ENCODE data around the gene EML6.
"Not testable (repeated sequence)": the region's sequence is repeated elsewhere in the genome, so short reads cannot be mapped to it uniquely, and the experiment has no call there.

EML6 gene

GRCh38 chr2:54969940-54970338 lies 246.5 kb downstream of the EML6 start:
- no peak for DNase-seq

GRCh38 chr2:54975175-54975574 lies 251.7 kb downstream of the EML6 start:
- no peak for DNase-seq

GRCh38 chr2:54975598-54976492 lies 252.4 kb downstream of the EML6 start:
- no peak for DNase-seq

GRCh38 chr2:54977149-54977548 lies 253.7 kb downstream of the EML6 start:
- DNase-seq = no peak

GRCh38 chr2:54979321-54980044 lies 256.0 kb downstream of the EML6 start:
- no peak for DNase-seq

- DNase-seq = no peak
These were observed 257.9 kb downstream of the EML6 start for GRCh38 chr2:54981385-54981784.

GRCh38 chr2:54983345-54984220 lies 260.1 kb downstream of the EML6 start:
- no peak for DNase-seq

GRCh38 chr2:54984476-54984875 lies 261.0 kb downstream of the EML6 start:
- no peak for DNase-seq

- no peak for DNase-seq
These were observed 262.8 kb downstream of the EML6 start for GRCh38 chr2:54986264-54986663.

- DNase-seq = no peak
These were observed 265.1 kb downstream of the EML6 start for GRCh38 chr2:54988612-54989011.

GRCh38 chr2:54990694-54991093 lies 267.2 kb downstream of the EML6 start:
- DNase-seq = not testable (repeated sequence)

GRCh38 chr2:54995553-54995952 lies 272.1 kb downstream of the EML6 start:
- DNase-seq = no peak

GRCh38 chr2:54997826-54998225 lies 274.4 kb downstream of the EML6 start:
- DNase-seq = no peak

- DNase-seq = no peak
These were observed 275.7 kb downstream of the EML6 start for GRCh38 chr2:54999182-54999581.

GRCh38 chr2:55000341-55000740 lies 276.9 kb downstream of the EML6 start:
- no peak for DNase-seq

GRCh38 chr2:55001716-55002115 lies 278.3 kb downstream of the EML6 start:
- DNase-seq = no peak

- no peak for DNase-seq
These were observed 280.5 kb downstream of the EML6 start for GRCh38 chr2:55003706-55004639.

- no peak for DNase-seq
These were observed 282.8 kb downstream of the EML6 start for GRCh38 chr2:55006306-55006705.

- peak in 1 of 2 donors; percentile 31 for DNase-seq
These were observed 286.0 kb downstream of the EML6 start for GRCh38 chr2:55009277-55010060.

- peak; percentile 64 to 72 for DNase-seq
These were observed 286.7 kb downstream of the EML6 start for GRCh38 chr2:55010149-55010591.

- DNase-seq = peak in 1 of 2 donors; percentile 20
These were observed 287.5 kb downstream of the EML6 start for GRCh38 chr2:55010915-55011314.
